ENCODE results near the gene TMEM11. TPM values are rescaled to one million over a fixed set of nuclear protein-coding genes. Genes with fewer than 3 reads are reported as not detected.

TMEM11 gene
- total RNA-seq, 4 donors from 2014 or later = 16.2 to 27.6 (median 21.5) TPM

DNA sequence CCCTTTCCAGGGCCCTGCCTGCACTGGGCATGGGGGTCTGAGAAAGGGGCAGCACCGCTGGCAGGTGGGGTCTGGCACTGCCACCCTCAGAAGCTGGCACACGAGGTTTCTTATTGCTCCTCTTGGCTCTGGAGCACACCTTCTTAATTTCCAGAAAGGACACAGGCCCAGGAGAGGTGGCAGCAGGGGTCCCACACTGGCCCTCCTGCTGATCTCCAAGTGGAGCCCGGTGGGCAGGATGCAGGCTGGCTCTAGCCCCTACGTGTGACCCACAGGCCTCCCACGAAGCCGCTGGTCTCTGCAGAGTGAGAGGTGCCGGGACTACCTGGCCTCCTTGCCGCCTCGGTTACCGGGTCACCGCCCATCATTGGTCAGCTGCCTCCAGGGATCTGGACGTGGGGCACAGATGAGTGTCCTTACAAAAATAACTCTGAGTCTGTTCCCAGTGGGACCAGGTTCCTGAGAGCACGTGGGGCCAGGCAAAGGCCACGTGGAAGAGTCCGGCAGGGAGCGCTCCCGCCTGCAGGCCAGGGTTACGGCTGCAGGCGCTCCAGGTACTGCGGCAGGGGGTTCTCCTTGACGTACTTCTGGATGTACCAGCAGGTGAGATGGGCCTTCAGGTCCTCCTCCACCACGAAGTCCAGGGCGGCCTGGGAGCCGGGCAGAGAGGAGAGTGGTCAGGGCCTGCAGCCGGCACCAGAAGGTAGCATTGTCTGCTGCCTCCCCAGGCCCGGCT lies 29.0 kb upstream of the TMEM11 start:
- 77 to 80% methylated on average over 16 to 25 of the region's 26 CpGs for WGBS, 2 donors
- H3K9me3 ChIP-seq = no peaks in the 10 kb centered on the region
- no peak overlapping the region for H3K4me3 ChIP-seq
- H3K36me3 ChIP-seq = peaks cover 0 to 37% (median 0%) of the 10 kb centered on the region in 3 donors
- no peak for TF ChIP-seq EP300 (IDR thresholded peaks at IDR 0.05)
- no peak for TF ChIP-seq POLR2A (IDR thresholded peaks at IDR 0.05)
- TF ChIP-seq, protein P1, sequence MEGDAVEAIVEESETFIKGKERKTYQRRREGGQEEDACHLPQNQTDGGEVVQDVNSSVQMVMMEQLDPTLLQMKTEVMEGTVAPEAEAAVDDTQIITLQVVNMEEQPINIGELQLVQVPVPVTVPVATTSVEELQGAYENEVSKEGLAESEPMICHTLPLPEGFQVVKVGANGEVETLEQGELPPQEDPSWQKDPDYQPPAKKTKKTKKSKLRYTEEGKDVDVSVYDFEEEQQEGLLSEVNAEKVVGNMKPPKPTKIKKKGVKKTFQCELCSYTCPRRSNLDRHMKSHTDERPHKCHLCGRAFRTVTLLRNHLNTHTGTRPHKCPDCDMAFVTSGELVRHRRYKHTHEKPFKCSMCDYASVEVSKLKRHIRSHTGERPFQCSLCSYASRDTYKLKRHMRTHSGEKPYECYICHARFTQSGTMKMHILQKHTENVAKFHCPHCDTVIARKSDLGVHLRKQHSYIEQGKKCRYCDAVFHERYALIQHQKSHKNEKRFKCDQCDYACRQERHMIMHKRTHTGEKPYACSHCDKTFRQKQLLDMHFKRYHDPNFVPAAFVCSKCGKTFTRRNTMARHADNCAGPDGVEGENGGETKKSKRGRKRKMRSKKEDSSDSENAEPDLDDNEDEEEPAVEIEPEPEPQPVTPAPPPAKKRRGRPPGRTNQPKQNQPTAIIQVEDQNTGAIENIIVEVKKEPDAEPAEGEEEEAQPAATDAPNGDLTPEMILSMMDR (IDR thresholded peaks at IDR 0.05) = no peak
- H3K27me3 ChIP-seq = no peaks in the 10 kb centered on the region
- H3K27ac ChIP-seq = no peak overlapping the region
- peaks cover 0 to 22% (median 0%) of the 10 kb centered on the region in 4 donors for H3K4me1 ChIP-seq
- DNase-seq (ENCODE audit: low spot score in 2 of 2) = no peak

DNA sequence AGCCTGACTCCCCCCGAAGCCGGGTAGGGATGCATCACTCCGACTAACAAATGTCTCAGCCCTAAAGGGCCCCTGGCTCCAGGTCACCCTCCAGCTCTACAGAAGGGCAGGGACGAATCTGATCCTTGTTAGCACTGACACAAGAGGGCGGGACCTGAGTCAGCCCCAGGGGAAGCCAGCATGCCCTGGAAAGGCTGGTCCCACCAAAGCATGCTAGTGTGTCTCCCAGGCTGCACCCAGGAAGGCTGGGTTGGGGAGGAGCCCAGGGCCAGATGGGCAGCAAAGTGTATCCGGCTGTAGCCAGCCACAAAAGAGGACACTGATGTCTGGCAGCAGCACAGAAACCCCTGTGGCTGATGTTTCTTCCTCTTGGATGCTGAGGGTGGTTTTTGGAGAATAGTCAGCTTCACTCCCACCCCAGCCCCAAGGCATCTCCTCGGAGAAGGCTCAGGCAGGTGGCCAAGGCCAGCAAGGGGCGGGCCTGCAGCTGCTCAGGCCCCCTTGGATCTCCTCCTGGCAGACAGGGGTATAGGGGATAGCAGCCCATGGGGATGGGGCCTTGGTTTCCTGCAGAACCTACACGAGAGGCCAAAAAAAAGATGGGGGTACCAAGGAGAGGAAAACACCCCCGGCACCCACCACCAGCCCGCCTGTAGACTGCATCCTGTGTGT lies 28.2 kb upstream of the TMEM11 start:
- TF ChIP-seq POLR2A (IDR thresholded peaks at IDR 0.05) (no peak), EP300 (IDR thresholded peaks at IDR 0.05) (no peak)
- TF ChIP-seq, protein P1 (IDR thresholded peaks at IDR 0.05) = no peak
- Histone ChIP-seq H3K27ac (no peak overlapping the region), H3K9me3 (no peaks in the 10 kb centered on the region), H3K4me3 (no peak overlapping the region), H3K36me3 (peaks cover 0 to 32% (median 0%) of the 10 kb centered on the region in 3 donors), H3K4me1 (peaks cover 0 to 22% (median 0%) of the 10 kb centered on the region in 4 donors), H3K27me3 (no peaks in the 10 kb centered on the region)
- WGBS, 2 donors = 64 to 65% methylated on average over 11 of the region's 11 CpGs
- DNase-seq (ENCODE audit: low spot score in 2 of 2) = no peak

DNA sequence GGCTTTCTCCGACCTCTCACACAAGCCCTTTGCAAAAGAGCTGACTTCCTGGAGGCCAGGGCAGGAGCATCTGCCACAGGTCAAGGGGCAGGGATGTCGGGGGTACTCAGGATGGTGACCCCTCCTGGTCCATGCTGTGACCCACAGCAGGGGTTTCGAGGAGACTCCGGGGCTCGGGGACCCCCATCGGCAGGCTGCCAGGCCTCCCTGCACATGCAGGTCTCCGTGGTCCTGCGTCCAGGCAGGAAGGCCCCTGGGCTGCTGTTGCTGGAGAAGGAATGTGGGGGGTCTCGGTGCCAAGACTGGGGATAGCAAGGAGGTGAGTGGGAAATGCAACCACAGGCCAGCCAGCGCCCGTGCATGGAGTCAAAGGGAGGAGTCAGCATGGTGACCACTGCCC lies 27.6 kb upstream of the TMEM11 start:
- Histone ChIP-seq H3K27ac (no peak overlapping the region), H3K9me3 (no peaks in the 10 kb centered on the region), H3K4me1 (peaks cover 0 to 22% (median 0%) of the 10 kb centered on the region in 4 donors), H3K27me3 (no peaks in the 10 kb centered on the region), H3K4me3 (no peak overlapping the region), H3K36me3 (peaks cover 0 to 32% (median 0%) of the 10 kb centered on the region in 3 donors)
- WGBS, 2 donors = 62 to 76% methylated on average over 11 of the region's 11 CpGs
- DNase-seq (ENCODE audit: low spot score in 2 of 2) = no peak
- TF ChIP-seq, protein P1 (IDR thresholded peaks at IDR 0.05) = no peak
- no peak for TF ChIP-seq EP300 (IDR thresholded peaks at IDR 0.05)

DNA sequence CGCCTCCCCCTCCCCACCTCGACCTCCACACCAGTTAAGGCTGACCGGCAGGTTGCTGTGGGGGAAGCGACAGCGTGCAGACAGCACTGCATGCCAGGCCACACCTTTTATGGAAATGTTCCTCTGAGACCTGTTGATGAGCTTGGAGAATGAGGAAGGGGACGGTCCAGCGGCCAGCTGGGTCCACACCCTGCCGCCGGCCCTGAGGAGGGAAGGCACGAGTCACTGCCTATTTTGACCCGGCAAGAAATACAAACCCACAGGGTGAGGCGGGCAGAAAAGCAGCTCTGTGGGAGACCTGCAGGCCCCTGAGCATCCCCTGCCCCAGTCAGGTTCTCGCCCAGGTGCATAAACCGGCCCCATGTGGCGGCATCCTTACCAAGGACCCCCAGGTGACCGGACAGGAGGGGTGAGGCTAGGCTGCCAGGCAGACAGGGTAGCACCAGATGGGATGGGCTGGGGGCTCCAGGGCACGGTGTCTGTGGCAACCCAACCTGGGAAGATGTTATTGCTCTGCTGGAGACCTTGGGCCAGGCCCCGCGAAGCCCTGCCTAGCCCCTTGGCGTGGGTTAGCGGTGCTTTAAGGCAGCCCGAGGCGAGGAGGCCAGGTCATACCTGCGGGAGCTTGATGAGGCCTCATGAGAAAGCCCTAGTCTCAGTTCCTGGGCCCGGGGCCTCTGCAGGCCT lies 26.6 kb upstream of the TMEM11 start:
- Histone ChIP-seq H3K4me3 (no peak overlapping the region), H3K27ac (no peak overlapping the region), H3K9me3 (no peaks in the 10 kb centered on the region), H3K27me3 (no peaks in the 10 kb centered on the region), H3K36me3 (peaks cover 0 to 32% (median 0%) of the 10 kb centered on the region in 3 donors), H3K4me1 (peaks cover 0 to 22% (median 0%) of the 10 kb centered on the region in 4 donors)
- no peak for TF ChIP-seq EP300 (IDR thresholded peaks at IDR 0.05)
- TF ChIP-seq POLR2A (IDR thresholded peaks at IDR 0.05) = no peak
- TF ChIP-seq, protein P1 (IDR thresholded peaks at IDR 0.05) = no peak
- DNase-seq (ENCODE audit: low spot score in 2 of 2) = no peak
- WGBS, 2 donors = 58 to 67% methylated on average over 21 of the region's 25 CpGs
